ENCODE measurements around the gene STC2. TPM values are rescaled to one million over a fixed set of nuclear protein-coding genes. Genes with fewer than 3 reads are reported as not detected.

STC2 gene
- polyA plus RNA-seq, 3 donors, result not detected

GRCh38 chr5:173329491-173330337, 1.5 kb upstream of the STC2 start:
- Histone ChIP-seq H4K20me1 (ENCODE audit: insufficient read depth, low read length) (no peaks in the 10 kb centered on the region), H3K36me3 (replicated peaks in 1 of 2; ENCODE audit: control insufficient read depth in 1 of 2, insufficient read depth in 2 of 2, low read length in 2 of 2) (no peaks in the 10 kb centered on the region), H3K27ac (ENCODE audit: low read depth in 1 of 2, low read length in 2 of 2) (no peak overlapping the region), H3K4me3 (replicated peaks in 1 of 3; ENCODE audit: low read depth in 2 of 3, low read length in 3 of 3) (no peak overlapping the region), H3K4me2 (replicated peaks; ENCODE audit: extremely low read depth, low read length, poor library complexity, severe bottlenecking) (no peak overlapping the region), H3K4me1 (ENCODE audit: control insufficient read depth in 1 of 2, insufficient read depth in 2 of 2, low read length in 2 of 2) (peaks cover 12 to 21% of the 10 kb centered on the region in 2 donors), H3K9me3 (replicated peaks in 1 of 2; ENCODE audit: control insufficient read depth in 1 of 2, insufficient read depth in 1 of 2, low read length in 2 of 2) (peaks cover 10 to 17% of the 10 kb centered on the region in 2 donors), H3K79me2 (ENCODE audit: insufficient read depth, low read length) (no peaks in the 10 kb centered on the region), H3K27me3 (ENCODE audit: control insufficient read depth in 2 of 2, insufficient read depth in 2 of 2, low read length in 2 of 2) (peaks cover 61 to 80% of the 10 kb centered on the region in 2 donors), H2AFZ (ENCODE audit: insufficient read depth, low read depth, low read length, poor library complexity, severe bottlenecking) (no peak overlapping the region), H3K9ac (ENCODE audit: insufficient read depth, low read length, poor library complexity, severe bottlenecking) (no peak overlapping the region)
- DNase-seq, result no peak
- H3K4me3 Mint-ChIP-seq, result peak overlapping the region in 1 of 2 donors; percentile 93
- H3K4me1 Mint-ChIP-seq, result peaks cover 26% of the 10 kb centered on the region
- no peak for TF ChIP-seq CTCF (IDR thresholded peaks at IDR 0.05)
- 8% methylated on average over 43 of the region's 77 CpGs for WGBS (ENCODE audit: insufficient coverage)
- peaks cover 0 to 18% (median 12%) of the 10 kb centered on the region in 7 donors for H3K9me3 Mint-ChIP-seq
- H3K36me3 Mint-ChIP-seq, result peaks cover 0 to 1% of the 10 kb centered on the region in 2 donors
- H3K27ac Mint-ChIP-seq, result no peak overlapping the region
- intact Hi-C loops (cut with micrococcal nuclease), result no loop called here
- H3K27me3 Mint-ChIP-seq (ENCODE audit: low read depth in 3 of 3), result peaks cover 79 to 83% (median 79%) of the 10 kb centered on the region in 3 donors

GRCh38 chr5:173328844-173329490, 753 bp upstream of the STC2 start:
- Mint-ChIP-seq H3K27ac (no peak overlapping the region), H3K4me3 (peak overlapping the region in 1 of 2 donors; percentile 93), H3K9me3 (peaks cover 0 to 20% (median 14%) of the 10 kb centered on the region in 7 donors), H3K27me3 (ENCODE audit: low read depth in 3 of 3) (peaks cover 82 to 88% (median 83%) of the 10 kb centered on the region in 3 donors), H3K4me1 (peaks cover 34% of the 10 kb centered on the region), H3K36me3 (peaks cover 0 to 1% of the 10 kb centered on the region in 2 donors)
- H3K36me3 ChIP-seq (replicated peaks in 1 of 2; ENCODE audit: control insufficient read depth in 1 of 2, insufficient read depth in 2 of 2, low read length in 2 of 2), result no peaks in the 10 kb centered on the region
- H3K79me2 ChIP-seq (ENCODE audit: insufficient read depth, low read length), result no peaks in the 10 kb centered on the region
- no peak for DNase-seq
- no peaks in the 10 kb centered on the region for H4K20me1 ChIP-seq (ENCODE audit: insufficient read depth, low read length)
- peaks cover 12 to 26% of the 10 kb centered on the region in 2 donors for H3K4me1 ChIP-seq (ENCODE audit: control insufficient read depth in 1 of 2, insufficient read depth in 2 of 2, low read length in 2 of 2)
- no peak overlapping the region for H3K9ac ChIP-seq (ENCODE audit: insufficient read depth, low read length, poor library complexity, severe bottlenecking)
- H3K9me3 ChIP-seq (replicated peaks in 1 of 2; ENCODE audit: control insufficient read depth in 1 of 2, insufficient read depth in 1 of 2, low read length in 2 of 2), result peaks cover 10 to 17% of the 10 kb centered on the region in 2 donors
- intact Hi-C loops (cut with micrococcal nuclease), result no loop called here
- H3K4me2 ChIP-seq (replicated peaks; ENCODE audit: extremely low read depth, low read length, poor library complexity, severe bottlenecking), result peak overlapping the region; percentile 50
- peak overlapping the region in 1 of 3 experiments; percentile 31 for H3K4me3 ChIP-seq (replicated peaks in 1 of 3; ENCODE audit: low read depth in 2 of 3, low read length in 3 of 3)
- no peak overlapping the region for H2AFZ ChIP-seq (ENCODE audit: insufficient read depth, low read depth, low read length, poor library complexity, severe bottlenecking)
- no peak for TF ChIP-seq CTCF (IDR thresholded peaks at IDR 0.05)
- 4% methylated on average over 18 of the region's 29 CpGs for WGBS (ENCODE audit: insufficient coverage)
- peaks cover 67 to 86% of the 10 kb centered on the region in 2 donors for H3K27me3 ChIP-seq (ENCODE audit: control insufficient read depth in 2 of 2, insufficient read depth in 2 of 2, low read length in 2 of 2)
- no peak overlapping the region for H3K27ac ChIP-seq (ENCODE audit: low read depth in 1 of 2, low read length in 2 of 2)
